OCI-LY7 (cell line): Measurements from ENCODE around the gene ATP1B4. TPM values are rescaled to one million over a fixed set of nuclear protein-coding genes. Genes with fewer than 3 reads are reported as not detected.

Experiments
- Bru-seq: library from RNA; stranded (reverse); fragments of 400-500 nt; gene quantifications from one replicate; lab custom pipeline; 2021; lab: Mats Ljungman, UMichigan
- BruChase-seq, 2 experiments: library from RNA; stranded (reverse); fragments of 400-500 nt; gene quantifications; one replicate each; lab custom pipeline; 2021; lab: Mats Ljungman, UMichigan
- BruUV-seq: library from RNA; stranded (reverse); fragments of 400-500 nt; replicated peaks from 2 replicates; lab custom pipeline; 2021; lab: Mats Ljungman, UMichigan
- CTCF ChIA-PET: fragments of 300-600 bp; sonication (Branson Sonifier 250); formaldehyde crosslinking; loops from one replicate; lab custom pipeline; 2022; ENCODE audit warnings: antibody characterized with exemption; ENCODE audit not compliant: unreplicated experiment; lab: Charles Lee
- POLR2A ChIA-PET: fragments of 300-600 bp; sonication (Branson Sonifier 250); formaldehyde crosslinking; loops from one replicate; lab custom pipeline; 2022; ENCODE audit warnings: antibody characterized with exemption; lab: Charles Lee
- DNase-seq: peaks from one replicate; pipeline ENCODE4 v3.0.0-alpha.2; 2015; ENCODE audit warnings: low spot score
- H2AFZ ChIP-seq: fragments of 200-600 bp; sonication (generic), shearing (Covaris generic); 2 replicates; pipeline ENCODE4 v1.6.1; 2014; ENCODE audit warnings: mild to moderate bottlenecking, antibody characterized with exemption, low read length, moderate library complexity
- H3K27ac ChIP-seq: fragments of 200-600 bp; sonication (generic); 2 replicates; pipeline ENCODE4 v1.5.1; 2014; ENCODE audit warnings: mixed run types, low read depth, mild to moderate bottlenecking, moderate library complexity, low read length, inconsistent platforms; ENCODE audit not compliant: poor library complexity, severe bottlenecking
- H3K36me3 ChIP-seq: fragments of 200-600 bp; sonication (generic); 2 replicates; pipeline ENCODE4 v1.6.1; 2014; ENCODE audit warnings: mild to moderate bottlenecking, antibody characterized with exemption, low read length, moderate library complexity, mixed read lengths; ENCODE audit not compliant: insufficient read depth
- H3K4me1 ChIP-seq: fragments of 200-600 bp; sonication (generic); 2 replicates; pipeline ENCODE4 v1.5.1; 2014; ENCODE audit warnings: mild to moderate bottlenecking, low read length; ENCODE audit not compliant: insufficient read depth, poor library complexity, severe bottlenecking
- H3K4me2 ChIP-seq: fragments of 200-600 bp; sonication (generic); 2 replicates; pipeline ENCODE4 v1.6.1; 2014; ENCODE audit warnings: mild to moderate bottlenecking, low read length
- H3K4me3 ChIP-seq: fragments of 200-600 bp; sonication (generic); 2 replicates; pipeline ENCODE4 v1.5.1; 2014; ENCODE audit warnings: mild to moderate bottlenecking, low read depth, low read length; ENCODE audit not compliant: poor library complexity, severe bottlenecking
- H3K79me2 ChIP-seq: fragments of 200-600 bp; sonication (generic); 2 replicates; pipeline ENCODE4 v1.6.1; 2016; ENCODE audit warnings: low read depth, mild to moderate bottlenecking, low read length, moderate library complexity, mixed read lengths; ENCODE audit not compliant: insufficient read depth
- H3K9me2 ChIP-seq: fragments of 200-600 bp; sonication (generic); 2 replicates; pipeline ENCODE4 v1.6.1; 2016; ENCODE audit warnings: mild to moderate bottlenecking, low read length, mixed read lengths; ENCODE audit not compliant: insufficient read depth
- H3K9me3 ChIP-seq: fragments of 200-600 bp; sonication (generic); 2 replicates; pipeline ENCODE4 v1.6.1; 2014; ENCODE audit warnings: mild to moderate bottlenecking, mixed run types, low read length, mixed read lengths
- H4K20me1 ChIP-seq: fragments of 200-600 bp; sonication (generic); 2 replicates; pipeline ENCODE4 v1.6.1; 2014; ENCODE audit warnings: mild to moderate bottlenecking, antibody characterized with exemption, low read length, moderate library complexity, mixed read lengths; ENCODE audit not compliant: insufficient read depth
- EZH2phosphoT487 ChIP-seq: fragments of 200-600 bp; sonication (generic); IDR thresholded peaks from 2 replicates; pipeline ENCODE4 v1.6.1; 2018; ENCODE audit warnings: low read depth, borderline replicate concordance, mild to moderate bottlenecking, mixed run types, antibody characterized with exemption, low read length, moderate library complexity, mixed read lengths
- intact Hi-C: fragments of 100-400 bp; cut with micrococcal nuclease; formaldehyde crosslinking; loops from one replicate; pipeline ENCODE4 v1.10.0; 2022; ENCODE audit not compliant: unreplicated experiment
- long read RNA-seq: library from polyadenylated mRNA; stranded (forward); transcript quantifications from one replicate; pipeline ENCODE4 v2.0.0, GENCODE V29; 2022
- total RNA-seq, 2 experiments: library from RNA; depleted of rRNA in 1 of 2; stranded (reverse); fragments of >200 nt in 1 of 2; shearing (Covaris generic) in 1 of 2; gene quantifications; 2 replicates each; pipeline ENCODE4 v1.2.3, GENCODE V29; 2014 to 2022
- TF ChIP-seq, protein P1 (sequence below): fragments of 200-600 bp; sonication (generic); conservative IDR thresholded peaks from 2 replicates; pipeline ENCODE4 v1.5.1; 2014; ENCODE audit warnings: mild to moderate bottlenecking, antibody characterized with exemption, low read length, moderate library complexity, mixed read lengths

Gene ATP1B4
- not detected in 2 replicates for total RNA-seq (2014; rRNA removed; shearing (Covaris generic))
- not detected in 2 replicates for total RNA-seq (2022)
- Bru-seq, nascent RNA, result percentile 6 among the genes with signal in this experiment
- BruChase-seq, experiment 1, labeled RNA remaining after a 6-hour chase, result not detected
- BruChase-seq, experiment 2, labeled RNA remaining after a 2-hour chase, result percentile 6 among the genes with signal in this experiment
- long read RNA-seq, result 0 reads

DNA sequence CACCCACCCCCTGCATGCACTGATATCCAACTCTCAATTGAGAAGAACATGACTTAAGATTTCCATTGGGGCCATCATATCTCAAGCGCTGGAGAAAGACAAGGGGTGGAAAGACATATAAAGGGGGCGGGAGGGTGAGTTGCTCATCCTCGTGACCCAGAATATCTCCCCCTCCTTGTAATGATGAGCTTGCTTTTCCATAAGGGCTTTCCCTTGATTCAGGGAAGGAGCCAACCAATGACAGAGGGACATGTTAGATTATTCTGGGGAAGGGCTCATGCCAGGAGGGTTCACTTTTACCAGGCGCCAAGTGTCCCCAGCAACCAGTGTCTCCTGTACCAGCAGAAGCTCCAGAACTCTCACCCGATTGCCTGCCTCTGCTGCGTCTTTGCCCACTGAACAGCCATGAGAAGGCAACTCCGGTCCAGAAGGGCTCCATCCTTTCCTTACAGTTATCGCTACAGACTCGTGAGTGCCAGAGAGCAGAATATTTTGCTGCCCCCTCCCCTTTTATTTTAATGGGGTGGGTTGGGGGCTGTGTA lies at the start of gene ATP1B4:
Gene ATP1B4 (plus strand): TSS at position 326 of the 542 bp plus-strand sequence. CDS start 80 bp downstream, at position 406.
- CTCF ChIA-PET, result no interaction called here
- H2AFZ ChIP-seq, result no peak within 1 kb of the TSS
- no peak for DNase-seq

DNA sequence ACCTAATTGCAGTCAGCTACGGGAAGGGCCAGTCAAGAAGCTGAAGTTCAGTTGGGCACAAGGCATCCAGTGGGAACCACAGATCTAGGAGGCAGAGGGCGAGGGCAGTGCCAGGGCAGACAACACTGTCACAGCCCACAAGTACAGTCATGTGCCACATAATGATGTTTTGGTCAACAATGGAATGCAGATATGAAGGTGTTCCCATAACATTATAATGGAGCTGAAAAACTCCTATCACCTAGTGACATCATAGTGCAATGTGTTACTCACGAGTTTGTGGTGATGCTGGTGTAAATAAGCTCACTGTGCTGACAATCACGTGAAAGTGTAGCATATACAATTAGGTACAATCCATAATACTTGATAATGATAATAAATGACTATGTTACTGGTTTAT lies 46.1 kb upstream of the ATP1B4 start:
- BruUV-seq, result no TSS peak
- ChIA-PET POLR2A (interaction anchor here (0.6 kb wide), 1 partner anchor 251 kb away, joined by 5 read pairs; no protein-coding TSS in a partner anchor), CTCF (no interaction called here)
- Histone ChIP-seq H3K27ac (no peak overlapping the region), H3K9me3 (no peaks in the 10 kb centered on the region), H3K4me3 (no peak overlapping the region), H3K79me2 (no peaks in the 10 kb centered on the region), H3K4me1 (no peaks in the 10 kb centered on the region), H3K36me3 (no peaks in the 10 kb centered on the region), H3K9me2 (no peaks in the 10 kb centered on the region), H4K20me1 (no peaks in the 10 kb centered on the region), H3K4me2 (no peak overlapping the region), H2AFZ (no peak overlapping the region)
- DNase-seq, result no peak
- intact Hi-C loops, result loop anchor here (10.0 kb wide), 1 partner anchor 469 kb away; no protein-coding TSS in a partner anchor
- no peak for TF ChIP-seq EZH2phosphoT487

More for the DNA sequence above, at the start of gene ATP1B4:
- no TSS peak for BruUV-seq
- peaks cover 5% of the 10 kb centered on the region for H3K4me1 ChIP-seq
- no peak within 1 kb of the TSS for H3K4me2 ChIP-seq
- no peak within 1 kb of the TSS for H3K27ac ChIP-seq
- no peaks in the 10 kb centered on the region for H3K9me3 ChIP-seq
- no peak within 1 kb of the TSS for H3K4me3 ChIP-seq
- H4K20me1 ChIP-seq, result no peaks in the 10 kb centered on the region
- no peaks in the 10 kb centered on the region for H3K9me2 ChIP-seq
- POLR2A ChIA-PET, result interaction anchor here (0.6 to 0.8 kb wide), 2 partner anchors 62 to 777 kb away, joined by 3 to 4 read pairs; no protein-coding TSS in a partner anchor
- H3K36me3 ChIP-seq, result no peaks in the 10 kb centered on the region
- no peak for TF ChIP-seq EZH2phosphoT487
- TF ChIP-seq, protein P1, sequence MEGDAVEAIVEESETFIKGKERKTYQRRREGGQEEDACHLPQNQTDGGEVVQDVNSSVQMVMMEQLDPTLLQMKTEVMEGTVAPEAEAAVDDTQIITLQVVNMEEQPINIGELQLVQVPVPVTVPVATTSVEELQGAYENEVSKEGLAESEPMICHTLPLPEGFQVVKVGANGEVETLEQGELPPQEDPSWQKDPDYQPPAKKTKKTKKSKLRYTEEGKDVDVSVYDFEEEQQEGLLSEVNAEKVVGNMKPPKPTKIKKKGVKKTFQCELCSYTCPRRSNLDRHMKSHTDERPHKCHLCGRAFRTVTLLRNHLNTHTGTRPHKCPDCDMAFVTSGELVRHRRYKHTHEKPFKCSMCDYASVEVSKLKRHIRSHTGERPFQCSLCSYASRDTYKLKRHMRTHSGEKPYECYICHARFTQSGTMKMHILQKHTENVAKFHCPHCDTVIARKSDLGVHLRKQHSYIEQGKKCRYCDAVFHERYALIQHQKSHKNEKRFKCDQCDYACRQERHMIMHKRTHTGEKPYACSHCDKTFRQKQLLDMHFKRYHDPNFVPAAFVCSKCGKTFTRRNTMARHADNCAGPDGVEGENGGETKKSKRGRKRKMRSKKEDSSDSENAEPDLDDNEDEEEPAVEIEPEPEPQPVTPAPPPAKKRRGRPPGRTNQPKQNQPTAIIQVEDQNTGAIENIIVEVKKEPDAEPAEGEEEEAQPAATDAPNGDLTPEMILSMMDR, result no peak
- intact Hi-C loops, result no loop called here
- H3K79me2 ChIP-seq, result no peaks in the 10 kb centered on the region

DNA sequence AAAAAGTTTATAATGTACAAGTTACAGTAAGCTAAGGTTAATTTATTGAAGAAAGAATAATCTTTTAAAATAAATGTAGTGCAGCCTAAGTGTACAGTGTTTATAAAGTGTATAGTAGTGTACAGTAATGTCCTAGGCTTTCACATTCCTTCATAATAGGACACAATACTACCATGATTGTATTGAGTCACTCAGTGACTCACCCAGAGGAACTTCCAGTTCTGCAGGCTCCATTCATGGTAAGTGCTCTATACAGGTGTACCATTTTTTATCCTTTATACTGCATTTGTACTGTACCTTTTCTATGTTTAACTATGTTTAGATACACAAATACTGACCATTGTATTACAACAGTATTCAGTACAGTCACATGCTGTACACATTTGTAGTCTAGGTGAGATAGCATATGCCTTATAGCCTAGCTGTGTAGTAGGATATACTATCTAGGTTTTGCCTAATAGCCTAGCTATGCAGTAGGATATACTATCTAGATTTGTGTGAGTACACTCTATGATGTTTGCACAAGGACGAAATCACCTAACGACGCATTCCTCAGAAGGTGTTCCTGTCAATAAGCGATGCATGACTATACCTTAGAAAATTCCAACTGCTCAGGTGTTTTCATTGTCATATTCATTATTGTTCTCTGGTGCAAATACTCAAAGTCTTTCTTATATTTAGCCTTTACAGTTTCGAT lies 45.2 kb upstream of the ATP1B4 start:
- no peaks in the 10 kb centered on the region for H3K36me3 ChIP-seq
- H3K4me1 ChIP-seq, result no peaks in the 10 kb centered on the region
- no peak overlapping the region for H2AFZ ChIP-seq
- POLR2A ChIA-PET, result no interaction called here
- H3K27ac ChIP-seq, result no peak overlapping the region
- no TSS peak for BruUV-seq
- TF ChIP-seq EZH2phosphoT487, result no peak
- TF ChIP-seq, protein P1, result no peak
- no peak overlapping the region for H3K4me3 ChIP-seq
- intact Hi-C loops, result loop anchor here (10.0 kb wide), 1 partner anchor 468 kb away; no protein-coding TSS in a partner anchor
- CTCF ChIA-PET, result no interaction called here
- H4K20me1 ChIP-seq, result no peaks in the 10 kb centered on the region
- no peaks in the 10 kb centered on the region for H3K9me3 ChIP-seq
- H3K79me2 ChIP-seq, result no peaks in the 10 kb centered on the region
- H3K4me2 ChIP-seq, result no peak overlapping the region
- no peaks in the 10 kb centered on the region for H3K9me2 ChIP-seq
- no peak for DNase-seq
